ENCODE data around the gene NDUFA8.

- TF ChIP-seq CTCF (conservative IDR thresholded peaks at IDR 0.05; ENCODE audit: low read depth in 2 of 2) (no peak), REST (IDR thresholded peaks at IDR 0.05; ENCODE audit: unreplicated experiment) (no peak), EZH2 (IDR thresholded peaks at IDR 0.05; ENCODE audit: low read depth, unreplicated experiment) (no peak), CREB1 (CRISPR knock-in tag; IDR thresholded peaks at IDR 0.05; ENCODE audit: low read depth) (no peak), ETS1 (IDR thresholded peaks at IDR 0.05) (no peak)
Observed at GRCh38 chr9:122151267-122151828, 8.2 kb downstream of the NDUFA8 start.

Data from GM23338 (cell line).